GM21390 (cell line): ENCODE results near the gene LBX2.

Source experiments
- ATAC-seq: cut with Tn5 transposase; IDR thresholded peaks from one replicate; pipeline ENCODE4 v1.9.1; 2021; ENCODE audit not compliant: unreplicated experiment

Gene LBX2

DNA sequence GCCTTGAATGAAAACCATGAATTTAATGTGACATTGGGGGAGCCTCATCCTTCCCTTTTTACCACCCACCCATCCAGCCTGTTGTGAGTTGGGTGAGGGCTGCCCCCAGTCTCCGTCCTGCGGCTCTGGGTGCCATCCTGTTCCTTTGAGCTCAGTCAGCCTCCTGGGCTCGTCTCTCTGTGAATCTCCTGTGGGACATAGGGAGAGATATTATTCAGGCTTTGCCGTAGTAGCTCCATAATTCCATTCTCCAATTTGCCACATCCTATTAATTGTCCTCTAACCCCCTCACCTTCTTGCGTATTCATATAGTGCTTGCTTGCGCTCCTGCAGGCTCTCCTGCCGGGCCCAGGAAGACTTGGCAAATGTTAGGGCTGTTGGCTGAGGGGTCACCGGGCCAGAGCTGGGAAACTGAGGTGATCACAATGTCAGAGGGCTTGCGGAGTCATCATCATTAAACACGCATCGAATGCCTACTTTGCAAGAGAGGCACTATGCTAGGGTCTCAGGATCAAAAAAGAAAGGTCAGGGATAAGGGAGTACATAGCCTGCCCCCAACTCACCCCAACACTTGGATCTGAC is 27.3 kb upstream of the LBX2 start:
- no peak for ATAC-seq

DNA sequence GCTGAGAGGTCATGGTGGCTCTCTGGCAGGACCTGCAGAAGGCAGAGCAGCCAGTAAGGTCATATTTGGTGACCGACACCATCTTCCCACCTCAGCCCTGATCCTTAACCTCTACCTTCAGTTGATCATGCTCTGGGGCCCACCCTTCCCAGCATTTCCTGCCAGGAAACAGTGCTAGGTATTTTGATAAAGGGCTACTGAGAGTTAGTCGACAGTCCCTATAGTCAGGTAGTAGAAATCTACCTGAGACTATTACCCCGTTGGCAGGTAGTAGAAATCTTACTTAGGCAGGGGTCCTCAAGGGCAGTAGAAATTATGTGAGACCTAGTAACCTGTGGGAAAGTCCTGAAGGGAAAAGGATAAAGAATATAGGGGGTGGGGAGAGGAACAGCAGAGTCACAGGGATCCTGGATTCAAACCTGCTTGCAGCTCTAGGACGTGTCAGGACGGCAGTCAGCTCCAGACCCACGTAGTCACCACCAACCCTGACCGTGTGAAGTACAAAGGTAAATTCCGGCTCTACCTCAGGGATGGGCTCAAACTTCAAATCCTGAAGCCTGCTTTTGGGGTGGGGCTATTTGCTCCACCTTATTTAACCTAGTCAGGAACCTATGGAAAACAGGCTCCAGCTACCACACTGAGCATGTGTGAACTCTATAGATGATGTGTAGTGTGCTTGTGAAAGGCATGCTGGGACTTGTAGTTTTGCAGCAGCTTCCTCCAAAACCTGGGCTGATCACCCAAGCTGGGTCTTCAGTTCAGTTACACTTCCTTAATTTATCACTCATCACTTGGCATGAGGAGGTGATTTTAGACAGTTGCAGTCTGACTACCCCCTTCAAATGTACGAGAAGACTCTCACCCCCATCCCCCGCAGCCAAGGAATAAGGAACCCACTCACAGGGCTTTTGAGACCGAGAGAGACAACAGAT is 26.6 kb upstream of the LBX2 start, which contains the start of gene DQX1:
DQX1 (minus strand) TSS at position 515 of the 932 bp plus-strand sequence; CDS start at position 13, 502 bp downstream.
- ATAC-seq = no peak

DNA sequence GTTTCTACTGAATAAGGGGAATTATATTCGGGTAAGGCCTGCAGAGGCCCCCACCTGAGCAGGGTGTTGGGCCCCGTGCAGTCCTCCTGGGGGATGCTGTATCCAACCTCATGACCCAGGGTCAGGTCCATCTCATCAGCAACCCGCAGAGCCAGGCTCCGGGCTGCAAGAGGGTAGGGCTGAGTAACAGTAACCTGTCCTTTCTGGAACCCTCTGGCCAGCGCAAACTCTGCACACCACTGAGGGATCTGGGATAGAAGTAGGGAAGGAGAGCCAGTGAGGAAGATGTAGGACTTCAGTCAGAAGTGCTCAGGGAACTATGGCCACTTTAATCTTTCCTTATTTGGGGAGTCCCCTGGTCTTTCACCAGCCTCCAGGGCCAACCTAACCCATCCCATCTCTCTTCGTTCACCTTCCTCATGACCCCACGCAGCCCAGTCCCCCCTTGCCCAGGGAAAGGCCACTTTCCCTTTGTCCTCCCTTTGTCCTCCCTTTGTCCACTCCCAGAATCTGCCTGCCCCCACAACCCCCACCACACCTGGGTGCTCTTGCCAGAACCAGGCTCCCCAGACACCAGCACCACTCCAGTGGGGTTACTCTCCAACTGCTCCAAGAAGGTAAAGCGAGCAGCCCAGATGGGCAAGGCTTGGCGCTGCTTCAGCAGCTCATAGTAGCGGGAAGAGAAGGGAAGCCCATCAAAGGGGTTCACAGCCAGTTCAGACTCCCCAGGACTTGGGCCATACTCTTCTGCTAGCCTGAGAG is 25.7 kb upstream of the LBX2 start:
- ATAC-seq = no peak

DNA sequence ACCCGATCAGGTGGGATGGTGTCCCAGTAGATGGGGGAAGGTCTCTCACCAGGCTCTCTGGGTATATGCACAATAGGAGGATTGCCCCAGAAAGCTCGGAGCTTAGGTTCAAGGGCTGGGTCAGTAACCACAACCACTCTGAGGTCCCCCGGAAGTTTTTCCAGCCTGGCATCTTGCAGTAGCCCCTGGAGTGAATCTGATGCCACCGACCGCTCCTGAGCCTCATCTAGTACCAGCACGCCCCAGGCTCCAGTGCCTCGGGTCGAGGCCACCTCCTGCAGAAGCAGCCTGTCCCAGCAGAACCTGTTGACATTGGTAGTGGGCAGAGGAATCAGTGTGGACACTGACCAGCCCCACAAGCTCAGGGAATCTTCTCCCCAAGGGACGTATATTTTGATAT is 24.6 kb upstream of the LBX2 start:
- no peak for ATAC-seq

DNA sequence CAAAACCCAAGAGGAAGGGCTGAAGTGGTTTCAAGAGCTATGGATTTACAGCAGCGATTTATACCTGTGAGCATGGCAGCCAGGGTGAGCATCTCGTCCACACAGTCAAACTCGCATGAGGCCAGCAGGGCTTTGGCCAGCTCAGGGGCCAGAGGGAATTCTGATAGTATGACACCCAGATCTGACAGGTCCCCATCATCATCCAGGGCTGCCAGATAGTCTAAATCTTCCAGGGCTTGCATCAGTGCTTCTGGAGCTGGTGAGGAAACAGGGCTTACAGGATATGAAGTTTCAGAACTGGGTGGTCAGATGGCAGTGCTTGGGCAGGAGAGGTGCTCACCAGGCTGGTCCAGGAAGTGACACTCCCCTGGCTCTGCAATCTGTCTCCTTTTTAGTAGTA is 23.1 kb upstream of the LBX2 start:
- no peak for ATAC-seq

DNA sequence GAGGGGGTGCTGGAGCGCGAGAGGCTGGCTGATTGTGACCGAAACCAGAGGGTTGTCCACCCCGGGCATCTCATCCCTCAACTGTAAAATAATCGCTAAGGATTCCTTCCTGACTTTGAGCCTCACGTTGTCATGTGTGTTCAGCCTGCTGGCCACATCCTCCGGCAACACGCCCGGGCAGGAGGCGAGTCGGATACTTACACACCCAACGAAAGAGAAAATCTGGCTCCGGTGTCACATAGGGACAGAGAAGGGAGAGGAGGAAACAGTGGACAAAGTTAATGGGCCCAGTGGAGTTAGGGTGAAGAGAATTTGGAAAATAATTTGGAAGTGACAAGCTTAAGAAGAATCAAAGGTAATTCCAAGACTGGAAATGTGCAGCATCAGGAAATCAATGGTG is 17.2 kb upstream of the LBX2 start:
- no peak for ATAC-seq

DNA sequence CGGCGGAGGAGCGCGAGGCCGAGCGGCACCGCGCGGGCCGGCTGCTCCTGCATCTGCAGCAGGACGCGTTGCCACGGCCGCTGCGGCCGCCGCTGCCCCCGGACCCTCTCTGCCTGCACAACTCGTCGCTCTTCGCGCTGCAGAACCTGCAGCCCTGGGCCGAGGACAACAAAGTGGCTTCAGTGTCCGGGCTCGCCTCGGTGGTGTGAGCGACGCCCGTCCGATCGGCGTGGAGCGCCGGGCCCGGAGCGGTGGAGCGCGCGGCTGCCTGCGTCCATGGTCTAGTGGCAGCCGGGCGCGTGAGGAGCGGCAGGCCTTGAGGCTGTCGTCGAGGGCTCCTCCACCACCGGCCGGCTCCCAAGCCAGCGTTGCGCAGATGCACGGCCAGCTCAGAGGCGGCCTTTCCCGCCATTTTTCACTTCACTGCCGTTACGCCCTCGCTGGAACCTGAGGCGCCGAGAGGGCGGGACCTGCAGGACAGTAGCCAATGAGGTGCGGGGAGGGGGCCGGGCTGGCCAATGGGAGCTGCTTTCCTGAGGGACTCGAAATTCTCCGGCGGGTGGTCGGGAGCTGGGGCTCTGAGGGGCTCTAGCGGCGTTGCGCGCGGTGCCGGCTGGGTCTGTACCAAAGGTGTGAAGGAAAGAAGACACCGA is 16.7 kb upstream of the LBX2 start:
- peak; percentile 66 for ATAC-seq

DNA sequence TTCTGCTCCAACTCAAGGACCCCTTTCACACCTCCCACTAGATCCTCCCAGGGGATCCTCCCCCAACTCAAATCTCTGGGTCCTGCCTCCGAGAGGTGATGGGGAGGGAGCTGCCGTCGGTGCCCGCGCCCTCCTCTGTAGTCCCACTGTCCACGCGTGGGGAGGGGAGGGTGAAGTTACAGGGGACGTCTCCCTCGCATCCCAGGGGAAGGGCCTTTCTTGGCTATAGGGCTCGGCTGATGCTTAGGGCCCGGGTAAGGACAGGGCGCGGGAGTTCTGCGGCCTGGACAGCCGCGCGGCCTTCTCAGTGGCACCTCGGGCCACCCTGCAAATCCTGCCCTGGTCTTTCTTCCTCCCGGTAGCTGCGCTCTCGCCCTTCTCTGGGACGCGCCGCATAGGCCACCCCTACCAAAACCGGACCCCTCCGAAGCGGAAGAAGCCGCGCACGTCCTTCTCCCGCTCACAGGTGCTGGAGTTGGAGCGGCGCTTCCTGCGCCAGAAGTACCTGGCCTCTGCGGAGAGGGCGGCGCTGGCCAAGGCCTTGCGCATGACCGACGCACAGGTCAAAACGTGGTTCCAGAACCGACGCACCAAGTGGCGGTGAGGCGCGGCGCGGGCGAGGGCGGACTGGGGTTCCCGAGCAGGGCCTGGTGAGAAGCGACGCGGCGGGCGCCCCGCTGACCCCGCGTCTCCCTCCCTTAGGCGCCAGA is 16.0 kb upstream of the LBX2 start:
- no peak for ATAC-seq

DNA sequence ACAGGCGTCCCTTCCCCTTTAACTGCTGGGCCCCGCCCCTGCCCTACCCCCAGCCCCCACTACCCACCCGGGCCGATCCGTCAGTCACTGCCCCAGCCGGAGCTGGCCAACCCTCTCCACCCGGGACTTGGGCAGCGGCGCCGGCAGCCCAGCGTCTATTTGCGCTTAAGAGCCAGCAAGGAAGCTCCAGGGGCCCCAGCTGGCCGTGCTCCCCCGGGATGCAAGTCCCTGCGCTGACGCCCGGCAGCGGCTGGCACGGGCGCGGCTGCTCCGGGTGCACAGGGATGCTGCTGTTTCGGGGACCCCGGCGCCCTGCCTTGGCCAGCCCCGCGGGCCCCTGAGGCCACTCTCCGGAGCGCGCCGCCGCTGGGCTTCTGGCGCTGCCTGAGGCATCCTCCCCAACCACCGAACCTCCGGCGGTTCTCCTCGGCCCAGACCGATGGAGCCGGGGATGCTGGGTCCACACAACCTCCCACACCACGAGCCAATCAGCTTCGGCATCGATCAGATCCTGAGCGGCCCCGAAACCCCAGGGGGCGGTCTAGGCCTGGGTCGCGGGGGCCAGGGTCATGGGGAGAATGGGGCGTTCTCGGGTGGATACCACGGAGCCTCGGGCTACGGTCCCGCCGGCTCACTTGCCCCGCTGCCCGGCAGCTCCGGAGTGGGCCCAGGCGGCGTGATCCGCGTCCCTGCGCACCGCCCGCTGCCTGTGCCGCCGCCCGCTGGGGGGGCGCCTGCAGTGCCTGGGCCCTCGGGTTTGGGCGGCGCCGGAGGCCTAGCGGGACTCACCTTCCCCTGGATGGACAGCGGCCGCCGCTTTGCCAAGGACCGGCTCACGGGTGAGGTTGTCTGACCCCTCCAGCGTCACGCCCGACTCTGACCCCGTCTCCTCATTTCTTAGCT is 15.2 kb upstream of the LBX2 start, which contains the start of gene TLX2:
TLX2 (plus strand) TSS at position 83 of the 903 bp plus-strand sequence; CDS start at position 440, 357 bp downstream.
- ATAC-seq = no peak

DNA sequence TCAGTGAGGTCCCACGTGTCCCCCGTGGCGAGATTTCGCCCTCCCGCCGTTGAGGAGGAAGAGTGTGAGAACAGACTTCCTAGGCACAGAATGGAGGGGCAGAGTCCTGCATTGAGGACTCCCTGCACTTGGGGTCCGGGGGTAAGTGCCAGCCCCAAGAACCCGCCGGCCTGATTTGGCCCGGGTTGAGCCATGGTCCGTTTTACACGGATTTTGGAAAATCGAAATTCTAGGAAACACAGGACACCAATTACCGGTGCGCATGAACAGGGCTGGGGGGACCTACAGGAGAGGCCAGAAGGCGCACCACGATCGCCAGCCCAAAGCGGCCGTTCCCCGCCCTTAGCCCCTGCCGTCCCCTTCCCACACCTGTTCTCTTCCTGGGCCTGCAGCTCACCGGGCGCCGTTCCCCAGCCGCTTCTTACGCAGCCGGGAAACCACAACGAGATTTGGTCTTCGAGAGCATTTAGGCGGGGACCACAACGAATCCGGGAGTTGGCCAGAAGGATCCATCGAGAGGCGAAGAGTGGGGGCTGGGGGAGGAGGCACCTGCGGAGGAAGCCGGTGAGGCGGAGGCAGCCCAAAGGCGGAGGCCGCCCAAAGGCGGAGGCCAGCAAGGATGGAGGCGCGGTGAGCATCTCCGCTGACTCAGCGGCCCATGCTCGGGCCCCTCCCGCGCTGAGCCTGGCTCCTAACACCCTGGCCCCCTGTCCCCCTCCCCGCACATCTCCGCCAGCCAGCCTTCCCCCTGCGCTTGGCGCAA is 14.4 kb upstream of the LBX2 start:
- ATAC-seq = no peak

DNA sequence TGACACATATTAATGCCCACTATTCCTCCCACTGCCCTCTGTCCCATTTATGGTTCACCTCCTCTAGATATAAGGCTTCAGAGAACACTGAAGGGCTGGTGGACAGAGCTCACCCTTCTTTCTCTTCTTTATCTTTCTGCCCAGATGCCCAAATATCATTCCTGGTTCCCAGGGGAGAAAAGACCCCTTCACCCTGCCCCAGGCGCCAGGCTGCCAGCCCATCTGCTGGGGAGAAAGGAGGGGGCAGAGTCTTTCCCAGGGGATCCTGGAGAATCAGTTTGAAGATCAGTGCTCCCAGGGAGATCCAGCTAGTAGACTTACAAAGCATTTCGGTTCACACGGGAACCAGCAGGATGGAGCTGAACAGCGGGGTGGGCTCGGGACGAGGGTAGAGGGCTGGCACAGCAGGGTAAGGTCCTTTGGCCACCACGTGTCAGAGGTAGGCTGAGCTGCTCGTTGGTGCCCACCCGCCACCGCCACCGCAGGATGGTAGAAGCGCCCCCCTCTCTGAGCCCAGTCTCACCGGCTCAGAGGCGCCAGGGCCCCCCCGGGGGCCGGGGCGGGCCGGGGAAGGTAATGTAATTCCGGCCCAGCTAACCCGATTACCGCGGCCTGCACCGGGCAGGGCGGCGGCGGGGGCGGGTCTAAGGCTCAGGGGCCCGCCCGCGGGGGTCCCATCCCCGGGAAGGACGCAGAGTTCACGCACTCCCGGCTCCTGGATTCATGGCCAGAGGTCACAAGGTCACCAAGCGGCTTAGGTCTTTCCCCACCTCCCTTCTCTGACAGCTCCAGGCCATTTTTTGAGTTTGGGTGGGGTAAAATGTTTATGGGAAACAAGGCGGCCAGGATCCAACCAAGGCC is 13.6 kb upstream of the LBX2 start:
- ATAC-seq = no peak

DNA sequence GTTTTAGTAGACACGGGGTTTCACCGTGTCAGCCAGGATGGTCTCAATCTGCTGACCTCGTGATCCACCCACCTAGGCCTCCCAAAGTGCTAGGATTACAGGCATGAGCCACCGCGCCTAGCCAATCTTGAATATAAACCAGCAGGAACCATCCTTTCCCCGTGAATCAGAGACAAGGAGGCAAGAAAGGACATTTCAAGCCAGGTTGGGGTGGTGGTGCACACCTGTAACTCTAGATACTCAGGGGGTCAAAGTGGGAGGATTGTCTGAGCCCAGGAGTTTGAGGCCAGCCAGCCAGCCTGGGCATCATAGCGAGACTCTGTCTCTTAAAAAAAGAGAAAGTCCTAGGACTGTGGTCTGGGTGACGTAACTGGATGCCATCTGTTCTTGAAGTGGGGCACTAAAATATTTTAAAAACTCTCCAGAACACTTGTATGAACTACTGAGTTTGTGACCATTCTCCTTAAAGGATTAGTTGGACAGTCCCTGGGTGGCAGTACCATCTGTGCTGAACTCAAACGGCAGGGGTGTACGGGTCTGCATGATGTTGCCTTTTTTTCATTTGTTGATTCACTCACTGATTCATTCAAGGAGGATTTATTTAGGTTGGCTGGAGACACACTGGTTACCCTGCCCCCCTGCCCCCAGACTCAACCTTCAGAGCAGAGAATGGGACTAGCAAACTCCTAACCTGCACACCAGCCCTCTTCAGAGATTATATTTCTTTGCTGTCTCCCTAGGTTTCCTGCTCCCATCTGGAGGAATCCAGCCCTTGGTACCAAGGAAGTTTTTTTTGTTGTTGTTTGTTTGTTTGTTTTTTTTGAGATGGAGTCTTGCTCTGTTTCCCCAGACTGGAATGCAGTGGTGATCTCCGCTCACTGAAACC is 11.9 kb upstream of the LBX2 start:
- ATAC-seq = no peak

DNA sequence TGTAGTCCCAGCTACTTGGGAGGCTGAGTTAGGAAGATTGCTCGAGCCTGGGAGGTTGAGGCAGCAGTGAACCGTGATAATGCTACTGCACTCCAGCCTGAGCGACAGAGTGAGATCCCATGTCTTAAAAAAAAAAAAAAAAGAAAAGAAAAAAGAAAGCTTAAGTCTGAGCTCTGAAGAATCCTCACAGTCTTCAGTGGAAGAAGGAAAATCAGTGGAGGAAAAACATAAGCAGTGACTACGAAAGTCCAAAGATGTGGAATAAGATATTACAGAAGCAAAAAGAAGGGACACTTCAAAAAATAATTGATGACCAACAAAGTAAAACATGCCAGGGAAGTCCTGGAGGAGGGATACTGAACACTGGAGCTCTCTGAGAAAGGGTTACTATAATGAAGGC is 10.9 kb upstream of the LBX2 start:
- no peak for ATAC-seq

DNA sequence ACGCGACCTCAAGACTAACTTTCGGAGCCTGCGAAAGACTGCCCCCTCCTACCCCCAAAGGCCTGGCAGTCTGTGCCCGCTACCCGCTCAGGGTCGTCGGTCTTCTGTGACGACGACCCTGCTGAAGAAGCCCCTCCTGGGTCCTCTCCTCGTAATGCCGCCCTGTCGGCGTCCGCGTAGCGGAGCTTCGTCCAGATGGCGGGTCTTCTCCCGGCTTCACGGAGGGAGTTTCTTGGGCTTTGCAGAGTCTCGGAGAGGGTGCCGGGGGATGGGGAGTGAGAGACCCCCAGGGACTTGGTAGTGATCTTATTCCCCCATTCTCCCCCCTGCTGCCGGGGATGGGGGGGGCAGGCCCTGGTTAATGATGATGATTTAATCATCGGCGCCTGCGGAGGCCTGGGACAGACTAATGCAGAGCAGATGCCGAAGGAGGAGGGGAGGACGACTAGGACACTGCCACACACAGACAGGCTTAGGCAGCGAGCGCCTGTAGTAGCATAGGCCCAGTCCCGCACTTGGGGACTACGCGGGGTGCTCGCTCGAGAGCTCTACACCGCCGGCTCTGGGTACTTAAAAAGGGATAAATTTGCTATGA is 8.6 kb upstream of the LBX2 start:
- no peak for ATAC-seq

DNA sequence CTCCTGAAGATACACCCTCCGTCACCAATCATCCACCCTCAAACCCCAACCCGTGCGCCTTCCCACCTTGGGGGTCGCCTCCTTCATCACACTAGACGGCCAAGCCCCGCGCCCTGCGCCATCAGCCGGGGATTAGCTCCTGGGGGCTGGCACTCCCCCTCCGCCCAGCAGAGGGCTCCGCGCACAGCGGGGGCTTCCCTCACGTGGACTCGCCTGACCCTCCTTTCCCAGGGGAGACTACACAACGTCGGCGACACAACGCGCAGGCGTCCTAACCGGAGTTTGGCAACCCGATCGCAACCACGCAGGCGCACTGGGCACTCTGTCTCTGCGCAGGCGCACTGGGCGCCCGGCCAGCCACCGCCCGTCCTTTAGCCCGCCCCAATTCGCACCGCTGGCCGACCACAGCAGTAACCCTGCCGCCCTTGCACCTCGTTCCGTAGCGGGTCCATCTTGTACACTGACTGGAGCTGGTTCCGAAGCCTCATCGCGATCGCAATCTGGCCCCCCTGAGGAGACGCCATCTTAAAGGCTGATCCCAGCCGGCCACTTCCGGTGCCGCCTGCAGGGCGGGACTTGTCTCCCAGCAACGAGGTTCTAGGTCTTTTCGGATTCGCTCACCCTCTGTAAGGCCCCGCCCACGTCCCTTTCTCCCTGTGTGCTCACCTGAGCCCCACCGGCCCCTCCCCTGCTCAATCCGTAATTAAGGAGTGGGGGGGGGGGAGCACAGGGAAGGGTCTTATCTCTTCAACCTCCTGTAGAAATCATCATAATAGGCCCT is 7.9 kb upstream of the LBX2 start, which contains the start of gene PCGF1:
PCGF1 (minus strand) TSS at position 551 of the 781 bp plus-strand sequence; CDS start at position 524, 27 bp downstream.
- peak; percentile 88 for ATAC-seq
